Measurements from ENCODE around the gene AMZ1.

- TF ChIP-seq CTCF (IDR thresholded peaks at IDR 0.05) (no peak), POLR2AphosphoS5 (IDR thresholded peaks at IDR 0.05) (no peak), EP300 (IDR thresholded peaks at IDR 0.05) (no peak), POLR2A (IDR thresholded peaks at IDR 0.05) (no peak)
Observed at GRCh38 chr7:2681929-2682799, 5.8 kb upstream of the AMZ1 start.
